Dendritic cell treated with granulocyte-macrophage colony-stimulating factor and Interleukin-4, amounts not matched to agents 40 ng/mL and 50 ng/mL, for 4 days (primary cell): Measurements from ENCODE around the gene ITGBL1.

ENCODE experiments used
- H3K27ac Mint-ChIP-seq: one replicate; pipeline ENCODE4 v1.8.0; 2022; ENCODE audit warnings: mild to moderate bottlenecking, mixed read lengths
- H3K27me3 Mint-ChIP-seq: one replicate; pipeline ENCODE4 v1.8.0; 2022; ENCODE audit warnings: mild to moderate bottlenecking, mixed read lengths
- H3K36me3 Mint-ChIP-seq: one replicate; pipeline ENCODE4 v1.8.0; 2022; ENCODE audit warnings: low read depth, mixed read lengths
- H3K4me1 Mint-ChIP-seq: one replicate; pipeline ENCODE4 v1.8.0; 2022; ENCODE audit warnings: low read depth, mixed read lengths
- H3K4me3 Mint-ChIP-seq: one replicate; pipeline ENCODE4 v1.8.0; 2022; ENCODE audit warnings: mild to moderate bottlenecking, moderate library complexity, mixed read lengths
- H3K9me3 Mint-ChIP-seq: one replicate; pipeline ENCODE4 v1.8.0; 2022; ENCODE audit warnings: mixed read lengths
- intact Hi-C: fragments of 100-400 bp; cut with micrococcal nuclease; formaldehyde crosslinking; loops from one replicate; pipeline ENCODE4 v1.15.0; 2022

The ITGBL1 gene

DNA sequence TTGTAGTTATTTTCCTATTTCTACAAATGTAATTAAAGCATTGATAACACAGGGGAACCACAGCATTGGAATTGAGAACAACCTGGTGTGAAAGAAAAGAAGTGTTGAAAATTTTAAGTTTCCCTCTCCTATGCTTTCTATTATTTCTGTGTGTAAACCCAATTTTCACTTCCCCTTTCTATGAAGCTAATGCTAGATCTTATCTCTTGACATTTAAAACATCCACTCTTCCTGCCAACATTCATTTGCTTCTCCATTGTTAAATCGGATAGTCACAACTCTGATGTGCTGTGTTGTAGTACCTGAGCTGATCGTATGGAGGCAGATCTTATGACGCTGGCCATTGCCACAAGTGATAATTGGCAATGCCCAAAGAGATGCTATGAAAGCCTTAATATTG, 203.0 kb downstream of the ITGBL1 start:
- intact Hi-C loops: no loop called here
- H3K36me3 Mint-ChIP-seq: no peaks in the 10 kb centered on the region
- H3K27me3 Mint-ChIP-seq: no peaks in the 10 kb centered on the region
- no peak overlapping the region for H3K4me3 Mint-ChIP-seq
- no peak overlapping the region for H3K27ac Mint-ChIP-seq
- peaks cover 12% of the 10 kb centered on the region for H3K9me3 Mint-ChIP-seq
- H3K4me1 Mint-ChIP-seq: no peaks in the 10 kb centered on the region

DNA sequence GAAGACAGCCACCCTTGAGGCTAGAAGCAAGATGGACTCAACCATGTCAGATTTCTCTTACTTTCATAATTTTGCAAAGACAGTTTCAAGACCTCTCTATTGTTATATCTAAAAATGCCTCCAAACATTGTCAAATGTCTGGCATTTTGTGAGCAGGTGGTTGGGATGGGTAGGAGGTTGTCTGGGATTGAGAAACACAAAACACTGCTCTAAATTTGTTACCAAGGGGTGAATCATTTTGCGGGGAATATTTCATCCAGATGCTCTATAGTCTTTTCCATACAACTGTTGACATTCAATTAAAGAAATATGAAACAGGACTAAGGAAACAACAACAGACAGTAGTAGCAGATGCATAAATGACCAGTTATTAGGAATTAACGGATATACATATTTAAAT, 208.2 kb downstream of the ITGBL1 start:
- intact Hi-C loops: no loop called here
- no peaks in the 10 kb centered on the region for H3K9me3 Mint-ChIP-seq
- no peak overlapping the region for H3K27ac Mint-ChIP-seq
- no peaks in the 10 kb centered on the region for H3K4me1 Mint-ChIP-seq
- no peak overlapping the region for H3K4me3 Mint-ChIP-seq
- H3K27me3 Mint-ChIP-seq: no peaks in the 10 kb centered on the region
- no peaks in the 10 kb centered on the region for H3K36me3 Mint-ChIP-seq

DNA sequence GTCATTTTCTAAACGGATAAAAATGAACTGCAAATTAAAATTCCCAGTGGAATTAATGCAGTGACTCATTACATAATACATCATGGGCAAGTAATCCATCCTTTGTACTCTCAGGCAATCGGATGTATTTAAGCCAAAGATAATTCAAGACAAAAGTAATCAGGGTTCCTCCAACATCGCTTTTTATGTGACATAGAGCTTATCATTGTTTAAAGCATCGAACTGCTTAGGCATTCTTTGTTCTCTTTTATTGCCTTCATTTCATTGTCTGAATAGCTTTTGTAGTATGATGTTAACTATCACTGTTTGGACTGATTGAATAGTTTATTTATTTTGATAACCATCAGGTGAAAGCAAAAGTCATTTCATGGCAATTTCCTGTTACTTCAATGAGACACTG, 209.4 kb downstream of the ITGBL1 start:
- intact Hi-C loops: no loop called here
- Mint-ChIP-seq H3K4me1 (no peaks in the 10 kb centered on the region), H3K9me3 (no peaks in the 10 kb centered on the region), H3K27ac (no peak overlapping the region), H3K36me3 (no peaks in the 10 kb centered on the region), H3K4me3 (no peak overlapping the region), H3K27me3 (no peaks in the 10 kb centered on the region)

DNA sequence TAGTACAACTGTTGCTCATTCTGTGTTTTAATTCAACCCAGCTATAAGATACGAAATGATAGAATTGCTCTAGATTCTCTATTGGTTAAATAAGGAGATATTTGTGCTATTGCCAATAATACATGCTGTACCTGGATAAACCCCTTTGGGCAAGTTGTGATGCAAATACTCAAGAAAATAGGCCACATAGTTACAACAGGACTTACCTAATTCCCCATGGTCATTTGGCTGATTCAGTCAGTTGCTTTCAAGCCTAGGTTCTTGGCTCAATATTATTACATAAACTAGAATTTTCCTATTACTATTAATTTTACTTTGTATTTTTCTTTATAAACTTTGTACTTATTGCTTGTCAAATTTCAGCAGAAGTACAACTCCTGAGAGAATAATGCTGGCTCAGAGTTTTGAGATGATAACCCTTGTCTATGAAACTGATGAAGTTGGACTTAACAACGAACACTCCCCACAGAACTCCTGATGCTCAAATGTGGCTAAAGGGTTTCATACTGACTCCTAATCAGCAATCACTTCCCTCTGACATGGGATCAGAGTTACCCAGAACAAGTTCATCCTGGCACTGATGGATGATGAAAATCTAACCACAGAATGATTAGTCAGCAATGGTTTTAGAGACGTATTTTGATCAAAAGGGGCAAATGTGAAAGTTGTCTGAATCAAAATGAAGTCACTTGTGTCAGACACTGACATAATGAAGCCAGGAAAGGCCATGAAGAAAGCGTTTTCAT, 221.1 kb downstream of the ITGBL1 start:
- Mint-ChIP-seq H3K4me3 (no peak overlapping the region), H3K36me3 (no peaks in the 10 kb centered on the region), H3K9me3 (no peaks in the 10 kb centered on the region), H3K27ac (no peak overlapping the region), H3K27me3 (no peaks in the 10 kb centered on the region), H3K4me1 (no peaks in the 10 kb centered on the region)
- intact Hi-C loops: no loop called here

DNA sequence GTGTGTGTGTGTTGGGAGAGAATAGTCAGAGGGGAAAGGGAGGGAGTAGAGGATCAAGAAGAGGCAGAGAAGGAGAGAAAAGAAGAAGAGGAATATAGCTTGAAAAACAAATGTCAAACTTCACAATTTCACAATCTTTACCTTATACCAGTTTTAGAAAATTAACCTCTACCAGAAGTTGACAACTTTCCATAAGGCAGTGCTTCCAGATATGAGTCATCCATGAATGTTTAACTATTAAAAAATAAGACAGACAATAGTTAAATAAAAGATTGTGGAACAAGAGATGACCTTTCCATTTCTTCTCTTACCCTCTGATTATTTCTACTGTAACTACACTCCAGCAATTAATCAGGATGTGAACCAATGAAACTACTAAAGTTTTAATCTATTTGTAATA, 229.4 kb downstream of the ITGBL1 start:
- H3K36me3 Mint-ChIP-seq: no peaks in the 10 kb centered on the region

DNA sequence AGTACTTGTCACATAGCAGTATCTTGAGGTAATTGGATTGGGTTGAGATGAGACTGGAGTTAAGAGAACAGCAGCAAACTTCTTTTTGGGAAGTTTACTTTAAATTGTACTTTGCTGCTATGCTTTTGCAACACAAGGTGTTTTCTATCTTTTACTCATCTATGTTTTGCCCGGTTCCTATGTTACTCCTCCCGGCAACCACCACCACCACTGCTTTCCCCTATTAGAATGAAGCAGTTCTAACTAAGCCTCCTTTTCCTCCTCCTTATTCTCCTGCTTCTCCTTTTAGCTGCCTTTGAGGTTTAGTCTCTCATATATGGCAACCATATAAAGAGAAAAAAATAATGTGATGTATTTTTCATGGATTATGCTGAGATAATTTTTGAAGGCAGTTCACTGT, 233.5 kb downstream of the ITGBL1 start:
- intact Hi-C loops: no loop called here

More for the DNA sequence above, 229.4 kb downstream of the ITGBL1 start:
- Mint-ChIP-seq H3K9me3 (no peaks in the 10 kb centered on the region), H3K4me3 (no peak overlapping the region), H3K4me1 (no peaks in the 10 kb centered on the region), H3K27ac (no peak overlapping the region), H3K27me3 (no peaks in the 10 kb centered on the region)
- intact Hi-C loops: no loop called here

DNA sequence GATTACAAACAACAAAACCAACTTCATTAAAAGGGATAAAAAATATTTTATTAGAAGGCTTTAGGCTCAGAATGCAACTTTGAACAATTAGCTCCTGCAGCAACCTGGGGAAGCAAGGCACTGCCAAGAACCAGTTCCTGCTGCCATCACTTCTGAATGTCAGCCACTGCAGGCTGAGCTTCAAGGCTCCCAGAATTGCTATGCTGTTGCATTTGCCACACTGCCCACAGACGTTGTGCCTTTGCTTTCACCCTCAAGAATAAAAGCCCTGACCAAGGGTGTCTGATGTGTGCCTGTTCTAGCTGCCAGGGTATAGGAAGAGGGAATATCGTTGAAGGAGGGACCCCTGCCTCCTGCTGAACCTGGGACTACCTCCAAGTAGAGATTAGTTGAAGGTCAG, 238.4 kb downstream of the ITGBL1 start:
- no peak overlapping the region for H3K27ac Mint-ChIP-seq
- no peaks in the 10 kb centered on the region for H3K4me1 Mint-ChIP-seq
- no peaks in the 10 kb centered on the region for H3K9me3 Mint-ChIP-seq
- no peaks in the 10 kb centered on the region for H3K27me3 Mint-ChIP-seq
- intact Hi-C loops: no loop called here
- no peak overlapping the region for H3K4me3 Mint-ChIP-seq
- no peaks in the 10 kb centered on the region for H3K36me3 Mint-ChIP-seq

More for the DNA sequence above, 233.5 kb downstream of the ITGBL1 start:
- H3K9me3 Mint-ChIP-seq: no peaks in the 10 kb centered on the region
- H3K4me3 Mint-ChIP-seq: no peak overlapping the region
- no peaks in the 10 kb centered on the region for H3K36me3 Mint-ChIP-seq
- H3K27me3 Mint-ChIP-seq: no peaks in the 10 kb centered on the region
- H3K27ac Mint-ChIP-seq: no peak overlapping the region
- no peaks in the 10 kb centered on the region for H3K4me1 Mint-ChIP-seq

DNA sequence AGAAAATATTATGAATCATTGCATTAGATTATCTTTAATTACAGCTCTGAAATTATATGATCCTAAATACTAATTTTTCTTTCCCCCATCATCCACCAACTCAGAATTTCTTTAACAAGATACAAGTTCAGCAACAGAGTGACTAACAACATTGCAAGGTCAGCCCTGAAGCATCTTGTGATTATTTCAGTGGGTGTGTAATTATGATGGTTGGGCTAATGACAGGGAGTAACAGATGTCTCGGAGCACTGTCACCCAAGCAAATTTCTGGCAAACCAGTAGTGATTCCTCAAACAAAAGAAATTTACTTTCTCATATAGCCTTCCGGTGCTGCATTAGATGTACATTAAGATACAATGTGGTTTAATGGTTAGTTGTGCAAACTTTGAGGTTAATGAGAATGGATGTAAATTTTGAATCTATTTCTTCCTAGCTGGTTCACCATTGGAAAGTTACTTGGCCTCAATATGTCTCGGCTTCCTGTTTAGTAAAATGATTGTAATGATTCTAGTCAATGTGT, 238.9 kb downstream of the ITGBL1 start:
- Mint-ChIP-seq H3K27me3 (no peaks in the 10 kb centered on the region), H3K27ac (no peak overlapping the region), H3K9me3 (no peaks in the 10 kb centered on the region), H3K4me3 (no peak overlapping the region), H3K36me3 (no peaks in the 10 kb centered on the region), H3K4me1 (no peaks in the 10 kb centered on the region)
- intact Hi-C loops: no loop called here

DNA sequence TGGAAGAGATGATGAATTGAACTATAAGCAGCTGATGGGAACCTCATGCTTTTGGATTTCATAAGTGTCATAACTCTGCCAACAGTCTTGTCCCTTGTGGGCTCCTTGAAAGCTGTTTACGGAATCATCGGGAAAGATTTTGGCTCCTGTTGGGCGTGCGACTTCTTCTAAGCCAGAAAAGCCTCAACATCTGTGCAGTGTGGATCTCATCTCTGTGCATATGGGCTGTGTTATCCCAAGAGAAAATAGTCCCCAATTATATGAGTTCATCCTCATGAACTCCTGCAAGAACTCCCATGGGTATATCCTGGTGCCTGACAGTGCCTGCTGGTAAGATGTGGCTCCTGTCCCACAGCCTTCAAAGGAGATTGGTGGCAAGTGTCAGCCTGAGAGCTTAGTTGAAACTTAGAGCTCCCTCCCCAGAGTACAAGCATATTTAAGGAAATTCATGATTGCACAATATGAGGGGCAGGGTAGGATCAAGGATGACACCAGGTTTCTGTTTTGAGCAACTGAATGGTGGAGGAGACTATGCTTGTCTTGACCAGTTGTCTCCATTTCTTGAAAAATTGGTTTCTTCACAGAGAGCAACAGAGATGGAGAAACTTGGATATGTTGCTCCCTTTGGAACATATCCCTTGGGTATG, 243.5 kb downstream of the ITGBL1 start:
- Mint-ChIP-seq H3K4me1 (no peaks in the 10 kb centered on the region), H3K27me3 (no peaks in the 10 kb centered on the region), H3K27ac (no peak overlapping the region), H3K4me3 (no peak overlapping the region), H3K9me3 (peaks cover 9% of the 10 kb centered on the region), H3K36me3 (no peaks in the 10 kb centered on the region)
- intact Hi-C loops: no loop called here

DNA sequence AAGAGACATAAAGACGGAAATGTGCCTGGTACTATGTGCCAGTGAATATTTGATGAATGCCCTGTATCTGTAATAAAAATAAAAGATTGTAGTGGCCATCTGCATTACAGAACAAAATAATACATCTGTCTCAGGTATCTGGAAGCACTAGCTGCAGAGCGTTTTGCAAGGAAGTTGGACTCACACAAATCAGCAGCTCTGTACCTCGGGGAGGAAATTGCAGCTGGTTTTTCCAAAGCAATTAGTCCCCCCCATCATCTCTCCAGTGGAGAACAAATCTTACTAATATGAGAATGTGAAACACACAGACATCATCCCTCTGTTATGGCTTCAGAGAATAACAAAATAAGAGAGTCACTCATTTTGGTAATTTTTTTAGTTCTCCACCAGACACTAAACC, 245.3 kb downstream of the ITGBL1 start:
- peaks cover 9% of the 10 kb centered on the region for H3K9me3 Mint-ChIP-seq
- H3K27ac Mint-ChIP-seq: no peak overlapping the region
- intact Hi-C loops: no loop called here

DNA sequence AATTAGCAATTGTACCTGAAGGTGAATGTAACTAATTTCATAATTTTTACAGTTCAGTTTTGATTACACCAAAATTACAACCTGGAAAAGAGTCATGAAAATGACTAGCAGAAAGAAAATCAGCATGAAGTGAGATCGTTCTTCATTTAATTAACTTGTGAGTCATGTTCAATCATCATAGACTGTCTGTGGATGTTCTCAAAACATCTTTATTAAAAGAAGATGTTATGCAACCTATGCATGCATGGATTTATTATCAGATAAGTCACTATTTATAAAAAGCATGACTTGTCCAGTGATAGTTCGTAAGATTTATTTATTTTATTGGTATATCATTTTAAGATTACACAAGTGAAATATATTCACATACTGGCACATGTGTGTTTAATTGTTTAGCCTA, 245.9 kb downstream of the ITGBL1 start:
- intact Hi-C loops: no loop called here

More for the DNA sequence above, 245.3 kb downstream of the ITGBL1 start:
- H3K27me3 Mint-ChIP-seq: no peaks in the 10 kb centered on the region
- H3K4me1 Mint-ChIP-seq: no peaks in the 10 kb centered on the region
- H3K36me3 Mint-ChIP-seq: no peaks in the 10 kb centered on the region
- no peak overlapping the region for H3K4me3 Mint-ChIP-seq

DNA sequence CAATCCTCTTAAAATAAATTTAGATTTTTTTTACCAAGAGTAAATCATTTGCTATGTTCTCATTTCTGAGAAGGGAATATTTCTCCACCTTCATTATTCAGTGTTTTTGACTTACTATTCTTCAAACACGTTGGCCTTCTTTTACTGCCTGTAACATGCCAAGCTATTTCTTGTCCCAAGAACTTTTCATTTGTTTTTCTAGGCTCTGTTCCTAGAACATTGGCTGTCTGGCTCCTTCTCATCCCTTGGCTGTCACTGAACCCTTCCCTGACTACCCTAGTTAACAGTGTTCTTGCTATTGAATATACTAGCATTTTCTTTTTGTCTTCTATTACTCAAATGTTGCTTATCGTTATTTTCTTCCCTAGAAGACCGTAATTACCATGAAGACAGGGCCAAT, 248.1 kb downstream of the ITGBL1 start:
- no peak overlapping the region for H3K27ac Mint-ChIP-seq
- intact Hi-C loops: no loop called here
- no peak overlapping the region for H3K4me3 Mint-ChIP-seq
- H3K9me3 Mint-ChIP-seq: peaks cover 9% of the 10 kb centered on the region
- no peaks in the 10 kb centered on the region for H3K4me1 Mint-ChIP-seq
- H3K36me3 Mint-ChIP-seq: no peaks in the 10 kb centered on the region
- no peaks in the 10 kb centered on the region for H3K27me3 Mint-ChIP-seq

More for the DNA sequence above, 245.9 kb downstream of the ITGBL1 start:
- no peak overlapping the region for H3K27ac Mint-ChIP-seq
- H3K4me1 Mint-ChIP-seq: no peaks in the 10 kb centered on the region
- H3K27me3 Mint-ChIP-seq: no peaks in the 10 kb centered on the region
- no peak overlapping the region for H3K4me3 Mint-ChIP-seq
- peaks cover 9% of the 10 kb centered on the region for H3K9me3 Mint-ChIP-seq
- no peaks in the 10 kb centered on the region for H3K36me3 Mint-ChIP-seq

DNA sequence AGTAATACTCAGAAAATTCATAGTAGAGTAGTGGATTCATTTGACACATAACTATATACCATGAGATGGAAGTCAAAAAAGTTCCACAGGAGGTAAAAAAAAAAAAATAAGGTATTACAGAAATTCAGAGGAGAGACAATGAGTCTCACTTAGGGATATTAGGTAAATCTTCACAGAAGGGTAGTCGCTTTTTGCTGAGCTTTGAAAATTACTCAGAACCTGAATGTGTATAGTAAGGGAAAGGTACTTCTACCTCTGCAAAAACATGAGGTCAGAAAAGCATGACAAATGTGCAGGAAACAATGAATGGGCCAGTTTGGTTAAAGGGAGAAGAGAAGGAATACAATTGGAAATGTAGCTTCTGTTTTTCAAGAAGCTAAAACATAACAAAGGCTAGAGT, 250.6 kb downstream of the ITGBL1 start:
- no peaks in the 10 kb centered on the region for H3K27me3 Mint-ChIP-seq
- no peak overlapping the region for H3K4me3 Mint-ChIP-seq
- peaks cover 9% of the 10 kb centered on the region for H3K9me3 Mint-ChIP-seq
- intact Hi-C loops: no loop called here
- H3K36me3 Mint-ChIP-seq: no peaks in the 10 kb centered on the region
- H3K4me1 Mint-ChIP-seq: peaks cover 8% of the 10 kb centered on the region
- H3K27ac Mint-ChIP-seq: no peak overlapping the region

DNA sequence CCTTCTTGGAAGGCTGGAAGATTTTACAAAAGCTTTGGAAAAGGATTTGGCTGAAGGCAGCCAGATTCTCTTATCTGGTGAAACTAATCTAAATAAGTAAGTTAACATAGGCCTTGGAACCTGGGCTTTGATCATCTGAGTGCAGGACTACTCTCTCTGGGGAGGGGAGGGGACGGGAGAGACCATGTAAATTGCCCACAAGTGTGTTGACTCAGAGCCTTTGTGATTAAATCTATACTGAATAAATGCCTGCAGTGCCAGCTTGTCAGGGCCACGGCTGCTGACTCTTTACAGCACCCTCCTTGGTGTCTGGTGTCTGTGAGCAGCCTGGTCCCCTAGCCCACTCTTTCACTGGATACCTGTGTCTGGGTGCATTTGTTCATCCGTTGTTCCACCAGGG, 251.4 kb downstream of the ITGBL1 start:
- peaks cover 8% of the 10 kb centered on the region for H3K4me1 Mint-ChIP-seq
- no peak overlapping the region for H3K27ac Mint-ChIP-seq
- intact Hi-C loops: no loop called here
- H3K4me3 Mint-ChIP-seq: no peak overlapping the region
- H3K27me3 Mint-ChIP-seq: no peaks in the 10 kb centered on the region
- H3K9me3 Mint-ChIP-seq: peaks cover 9% of the 10 kb centered on the region
- no peaks in the 10 kb centered on the region for H3K36me3 Mint-ChIP-seq
